ENCODE data around the gene KDM6A.

KDM6A gene

GRCh38 chrX:44953734-44954502 is 80.9 kb downstream of the KDM6A start:
- H2AK5ac ChIP-seq (ENCODE audit: low read length, severe bottlenecking) = no peak overlapping the region
- no peak overlapping the region for H2BK12ac ChIP-seq (ENCODE audit: low read length in 2 of 2)
- no peaks in the 10 kb centered on the region for H3K79me1 ChIP-seq (replicated peaks; ENCODE audit: low read length, poor library complexity, severe bottlenecking)
- 48% methylated on average over 7 of the region's 11 CpGs for WGBS
- H3K4me1 ChIP-seq (ENCODE audit: control insufficient read depth, insufficient read depth, low read depth, low read length) = peaks cover 2% of the 10 kb centered on the region
- peaks cover 0 to 9% of the 10 kb centered on the region in 2 experiments for H3K36me3 ChIP-seq (ENCODE audit: control insufficient read depth in 1 of 2, insufficient read depth in 2 of 2, low read depth in 1 of 2, low read length in 2 of 2)
- H3K23ac ChIP-seq (ENCODE audit: low read length in 2 of 2) = no peak overlapping the region
- H4K91ac ChIP-seq (ENCODE audit: low read length) = no peak overlapping the region
- H3K9me3 ChIP-seq (ENCODE audit: control insufficient read depth, low read length) = no peaks in the 10 kb centered on the region
- no peak overlapping the region for H2AFZ ChIP-seq (ENCODE audit: low read depth, low read length)
- H3K4ac ChIP-seq (ENCODE audit: low read depth in 1 of 2, low read length in 2 of 2) = no peak overlapping the region
- H3K4me2 ChIP-seq (ENCODE audit: low read length, poor library complexity, severe bottlenecking) = no peak overlapping the region
- H3K27ac ChIP-seq (ENCODE audit: low read length, poor library complexity, severe bottlenecking) = no peak overlapping the region
- no peak overlapping the region for H2BK15ac ChIP-seq (ENCODE audit: low read depth, poor library complexity, severe bottlenecking)
- H3K4me3 ChIP-seq (ENCODE audit: insufficient read depth in 1 of 2, low read depth in 1 of 2, low read length in 2 of 2) = no peak overlapping the region
- no peak for DNase-seq
- H3K9ac ChIP-seq (ENCODE audit: low read length) = no peak overlapping the region
- no peak overlapping the region for H3K18ac ChIP-seq (ENCODE audit: low read depth in 1 of 2, low read length in 2 of 2)
- no peaks in the 10 kb centered on the region for H3K27me3 ChIP-seq (ENCODE audit: control insufficient read depth in 1 of 2, insufficient read depth in 1 of 2, low read length in 2 of 2)
- H2BK120ac ChIP-seq (ENCODE audit: low read depth, low read length) = no peak overlapping the region
- no peak overlapping the region for H4K8ac ChIP-seq (ENCODE audit: low read length)
- H3K14ac ChIP-seq (ENCODE audit: low read length in 2 of 2) = no peak overlapping the region
- H2BK5ac ChIP-seq (ENCODE audit: low read depth, low read length, poor library complexity, severe bottlenecking) = no peak overlapping the region

- H3K14ac ChIP-seq (ENCODE audit: low read length in 2 of 2) = no peak overlapping the region
- H4K91ac ChIP-seq (ENCODE audit: low read length) = no peak overlapping the region
- H2AK5ac ChIP-seq (ENCODE audit: low read length, severe bottlenecking) = no peak overlapping the region
- H3K79me1 ChIP-seq (replicated peaks; ENCODE audit: low read length, poor library complexity, severe bottlenecking) = no peaks in the 10 kb centered on the region
- H4K8ac ChIP-seq (ENCODE audit: low read length) = no peak overlapping the region
- H2BK12ac ChIP-seq (ENCODE audit: low read length in 2 of 2) = no peak overlapping the region
- H2BK120ac ChIP-seq (ENCODE audit: low read depth, low read length) = no peak overlapping the region
- no peak overlapping the region for H2BK5ac ChIP-seq (ENCODE audit: low read depth, low read length, poor library complexity, severe bottlenecking)
- peaks cover 2% of the 10 kb centered on the region for H3K4me1 ChIP-seq (ENCODE audit: control insufficient read depth, insufficient read depth, low read depth, low read length)
- no peak overlapping the region for H3K4me2 ChIP-seq (ENCODE audit: low read length, poor library complexity, severe bottlenecking)
- H3K23ac ChIP-seq (ENCODE audit: low read length in 2 of 2) = no peak overlapping the region
- no peaks in the 10 kb centered on the region for H3K9me3 ChIP-seq (ENCODE audit: control insufficient read depth, low read length)
- no peak overlapping the region for H3K18ac ChIP-seq (ENCODE audit: low read depth in 1 of 2, low read length in 2 of 2)
- H3K4me3 ChIP-seq (ENCODE audit: insufficient read depth in 1 of 2, low read depth in 1 of 2, low read length in 2 of 2) = no peak overlapping the region
- no peak overlapping the region for H2AFZ ChIP-seq (ENCODE audit: low read depth, low read length)
- no peak for DNase-seq
- WGBS = 68% methylated on average over 3 of the region's 3 CpGs
- no peaks in the 10 kb centered on the region for H3K27me3 ChIP-seq (ENCODE audit: control insufficient read depth in 1 of 2, insufficient read depth in 1 of 2, low read length in 2 of 2)
- H2BK15ac ChIP-seq (ENCODE audit: low read depth, poor library complexity, severe bottlenecking) = no peak overlapping the region
- H3K9ac ChIP-seq (ENCODE audit: low read length) = no peak overlapping the region
- no peak overlapping the region for H3K4ac ChIP-seq (ENCODE audit: low read depth in 1 of 2, low read length in 2 of 2)
- H3K36me3 ChIP-seq (ENCODE audit: control insufficient read depth in 1 of 2, insufficient read depth in 2 of 2, low read depth in 1 of 2, low read length in 2 of 2) = peaks cover 0 to 9% of the 10 kb centered on the region in 2 experiments
- H3K27ac ChIP-seq (ENCODE audit: low read length, poor library complexity, severe bottlenecking) = no peak overlapping the region
Measured at GRCh38 chrX:44954562-44954961, 81.6 kb downstream of the KDM6A start.

DNA sequence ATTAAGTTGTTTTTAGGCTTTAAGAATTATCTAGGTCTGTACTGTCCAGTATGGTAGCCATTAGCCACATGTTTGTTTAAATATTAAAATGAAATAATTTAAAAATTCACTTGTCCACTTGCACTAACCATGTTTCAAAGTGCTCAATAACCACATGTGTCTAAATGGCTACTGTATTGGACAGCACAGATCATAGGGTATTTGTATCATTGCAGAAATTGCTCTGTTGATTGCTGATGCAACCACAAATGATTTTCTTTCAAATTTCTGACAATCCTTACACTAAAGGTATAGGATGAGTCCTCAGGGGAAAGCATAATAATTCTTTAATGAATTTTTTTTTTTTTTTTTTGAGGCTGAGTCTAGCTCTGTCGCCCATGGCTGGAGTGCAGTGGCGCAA is 84.9 kb downstream of the KDM6A start:
- H2BK12ac ChIP-seq (ENCODE audit: low read length in 2 of 2) = no peak overlapping the region
- peaks cover 2% of the 10 kb centered on the region for H3K4me1 ChIP-seq (ENCODE audit: control insufficient read depth, insufficient read depth, low read depth, low read length)
- no peak overlapping the region for H3K23ac ChIP-seq (ENCODE audit: low read length in 2 of 2)
- H2AFZ ChIP-seq (ENCODE audit: low read depth, low read length) = no peak overlapping the region
- H3K9me3 ChIP-seq (ENCODE audit: control insufficient read depth, low read length) = no peaks in the 10 kb centered on the region
- H3K9ac ChIP-seq (ENCODE audit: low read length) = no peak overlapping the region
- H2BK120ac ChIP-seq (ENCODE audit: low read depth, low read length) = no peak overlapping the region
- H2AK5ac ChIP-seq (ENCODE audit: low read length, severe bottlenecking) = no peak overlapping the region
- H3K18ac ChIP-seq (ENCODE audit: low read depth in 1 of 2, low read length in 2 of 2) = no peak overlapping the region
- H3K27ac ChIP-seq (ENCODE audit: low read length, poor library complexity, severe bottlenecking) = no peak overlapping the region
- no peak overlapping the region for H3K4ac ChIP-seq (ENCODE audit: low read depth in 1 of 2, low read length in 2 of 2)
- WGBS = 100% methylated on average over 2 of the region's 2 CpGs
- peaks cover 0 to 9% of the 10 kb centered on the region in 2 experiments for H3K36me3 ChIP-seq (ENCODE audit: control insufficient read depth in 1 of 2, insufficient read depth in 2 of 2, low read depth in 1 of 2, low read length in 2 of 2)
- no peak overlapping the region for H4K91ac ChIP-seq (ENCODE audit: low read length)
- no peak for DNase-seq
- H3K4me2 ChIP-seq (ENCODE audit: low read length, poor library complexity, severe bottlenecking) = no peak overlapping the region
- H3K27me3 ChIP-seq (ENCODE audit: control insufficient read depth in 1 of 2, insufficient read depth in 1 of 2, low read length in 2 of 2) = no peaks in the 10 kb centered on the region
- H3K14ac ChIP-seq (ENCODE audit: low read length in 2 of 2) = no peak overlapping the region
- H2BK15ac ChIP-seq (ENCODE audit: low read depth, poor library complexity, severe bottlenecking) = no peak overlapping the region
- no peak overlapping the region for H4K8ac ChIP-seq (ENCODE audit: low read length)
- H2BK5ac ChIP-seq (ENCODE audit: low read depth, low read length, poor library complexity, severe bottlenecking) = no peak overlapping the region
- H3K79me1 ChIP-seq (replicated peaks; ENCODE audit: low read length, poor library complexity, severe bottlenecking) = no peaks in the 10 kb centered on the region
- H3K4me3 ChIP-seq (ENCODE audit: insufficient read depth in 1 of 2, low read depth in 1 of 2, low read length in 2 of 2) = no peak overlapping the region

- H3K4me3 ChIP-seq (ENCODE audit: insufficient read depth in 1 of 2, low read depth in 1 of 2, low read length in 2 of 2) = no peak overlapping the region
- peaks cover 2% of the 10 kb centered on the region for H3K4me1 ChIP-seq (ENCODE audit: control insufficient read depth, insufficient read depth, low read depth, low read length)
- H3K79me1 ChIP-seq (replicated peaks; ENCODE audit: low read length, poor library complexity, severe bottlenecking) = no peaks in the 10 kb centered on the region
- H3K27ac ChIP-seq (ENCODE audit: low read length, poor library complexity, severe bottlenecking) = no peak overlapping the region
- no peaks in the 10 kb centered on the region for H3K9me3 ChIP-seq (ENCODE audit: control insufficient read depth, low read length)
- no peak overlapping the region for H3K4me2 ChIP-seq (ENCODE audit: low read length, poor library complexity, severe bottlenecking)
- H2AK5ac ChIP-seq (ENCODE audit: low read length, severe bottlenecking) = no peak overlapping the region
- H3K23ac ChIP-seq (ENCODE audit: low read length in 2 of 2) = no peak overlapping the region
- H2BK5ac ChIP-seq (ENCODE audit: low read depth, low read length, poor library complexity, severe bottlenecking) = no peak overlapping the region
- H3K18ac ChIP-seq (ENCODE audit: low read depth in 1 of 2, low read length in 2 of 2) = no peak overlapping the region
- H3K4ac ChIP-seq (ENCODE audit: low read depth in 1 of 2, low read length in 2 of 2) = no peak overlapping the region
- no peak overlapping the region for H2AFZ ChIP-seq (ENCODE audit: low read depth, low read length)
- H2BK15ac ChIP-seq (ENCODE audit: low read depth, poor library complexity, severe bottlenecking) = no peak overlapping the region
- DNase-seq = no peak
- no peak overlapping the region for H2BK120ac ChIP-seq (ENCODE audit: low read depth, low read length)
- peaks cover 0 to 11% of the 10 kb centered on the region in 2 experiments for H3K36me3 ChIP-seq (ENCODE audit: control insufficient read depth in 1 of 2, insufficient read depth in 2 of 2, low read depth in 1 of 2, low read length in 2 of 2)
- no peak overlapping the region for H4K8ac ChIP-seq (ENCODE audit: low read length)
- H4K91ac ChIP-seq (ENCODE audit: low read length) = no peak overlapping the region
- WGBS = no CpG with 5 or more reads among the region's 1 CpG
- no peak overlapping the region for H3K14ac ChIP-seq (ENCODE audit: low read length in 2 of 2)
- H3K27me3 ChIP-seq (ENCODE audit: control insufficient read depth in 1 of 2, insufficient read depth in 1 of 2, low read length in 2 of 2) = no peaks in the 10 kb centered on the region
- no peak overlapping the region for H2BK12ac ChIP-seq (ENCODE audit: low read length in 2 of 2)
- no peak overlapping the region for H3K9ac ChIP-seq (ENCODE audit: low read length)
Measured at GRCh38 chrX:44958480-44958879, 85.5 kb downstream of the KDM6A start.

All from mesenchymal stem cell (in vitro differentiated cells and primary cell).